GM06990 (cell line): Measurements from ENCODE around the gene CC2D1A.

Experiments
- DNase-seq: peaks from one replicate; pipeline ENCODE4 v3.0.0-alpha.2; 2011; ENCODE audit not compliant: insufficient read length; ENCODE audit errors: extremely low read depth
- H3K27me3 ChIP-seq: replicated peaks from 2 replicates; pipeline ENCODE4 v1.6.0; 2011; ENCODE audit warnings: low read length; ENCODE audit not compliant: control insufficient read depth, insufficient read depth
- H3K36me3 ChIP-seq: 2 replicates; pipeline ENCODE4 v1.5.1; 2011; ENCODE audit warnings: low read length; ENCODE audit not compliant: control insufficient read depth, insufficient read depth
- H3K4me3 ChIP-seq: replicated peaks from 2 replicates; pipeline ENCODE4 v1.5.1; 2011; ENCODE audit warnings: low read depth, mild to moderate bottlenecking, control low read depth, low read length
- CTCF ChIP-seq: IDR thresholded peaks from 2 replicates; pipeline ENCODE4 v1.5.1; 2011; ENCODE audit warnings: low read length, control low read depth, mild to moderate bottlenecking, inconsistent platforms; ENCODE audit not compliant: insufficient read depth, poor library complexity, severe bottlenecking

CC2D1A gene

GRCh38 chr19:13909430-13909829 lies 3.4 kb downstream of the CC2D1A start:
- no peaks in the 10 kb centered on the region for H3K27me3 ChIP-seq
- no peak for DNase-seq
- H3K4me3 ChIP-seq = no peak overlapping the region
- TF ChIP-seq CTCF = no peak
- H3K36me3 ChIP-seq = peaks cover 8% of the 10 kb centered on the region; the same call in 1 of the 2 replicates

- H3K4me3 ChIP-seq = no peak overlapping the region
- no peak for DNase-seq
- no peak for TF ChIP-seq CTCF
- no peaks in the 10 kb centered on the region for H3K27me3 ChIP-seq
- H3K36me3 ChIP-seq = peaks cover 13% of the 10 kb centered on the region
Measured at GRCh38 chr19:13913352-13913751, 7.4 kb downstream of the CC2D1A start.

- Histone ChIP-seq H3K27me3 (no peaks in the 10 kb centered on the region), H3K4me3 (no peak overlapping the region), H3K36me3 (peaks cover 14% of the 10 kb centered on the region)
- TF ChIP-seq CTCF = no peak
- DNase-seq = no peak
Measured at GRCh38 chr19:13914777-13915176, 8.8 kb downstream of the CC2D1A start.

GRCh38 chr19:13917888-13918406 lies 11.9 kb downstream of the CC2D1A start:
- H3K36me3 ChIP-seq = peaks cover 22% of the 10 kb centered on the region
- H3K27me3 ChIP-seq = no peaks in the 10 kb centered on the region
- no peak for DNase-seq
- TF ChIP-seq CTCF = no peak
- H3K4me3 ChIP-seq = no peak overlapping the region

- peaks cover 22% of the 10 kb centered on the region for H3K36me3 ChIP-seq
- no peak overlapping the region for H3K4me3 ChIP-seq
Measured at GRCh38 chr19:13918726-13919411, 12.9 kb downstream of the CC2D1A start.

More at GRCh38 chr19:13918726-13919411, 12.9 kb downstream of the CC2D1A start:
- no peaks in the 10 kb centered on the region for H3K27me3 ChIP-seq
- no peak for DNase-seq
- no peak for TF ChIP-seq CTCF
